NK-92 treated with Interleukin-12 subunit alpha and Interleukin-12 subunit beta, amount 100 ng/mL, for 24 hours (cell line): ENCODE data around the gene P2RX5.
"Not testable (repeated sequence)": the region's sequence is repeated elsewhere in the genome, so short reads cannot be mapped to it uniquely, and the experiment has no call there.

Experiments used
- DNase-seq: peaks from one replicate; lab custom pipeline; 2025; lab: John Stamatoyannopoulos, UW

The P2RX5 gene

DNA sequence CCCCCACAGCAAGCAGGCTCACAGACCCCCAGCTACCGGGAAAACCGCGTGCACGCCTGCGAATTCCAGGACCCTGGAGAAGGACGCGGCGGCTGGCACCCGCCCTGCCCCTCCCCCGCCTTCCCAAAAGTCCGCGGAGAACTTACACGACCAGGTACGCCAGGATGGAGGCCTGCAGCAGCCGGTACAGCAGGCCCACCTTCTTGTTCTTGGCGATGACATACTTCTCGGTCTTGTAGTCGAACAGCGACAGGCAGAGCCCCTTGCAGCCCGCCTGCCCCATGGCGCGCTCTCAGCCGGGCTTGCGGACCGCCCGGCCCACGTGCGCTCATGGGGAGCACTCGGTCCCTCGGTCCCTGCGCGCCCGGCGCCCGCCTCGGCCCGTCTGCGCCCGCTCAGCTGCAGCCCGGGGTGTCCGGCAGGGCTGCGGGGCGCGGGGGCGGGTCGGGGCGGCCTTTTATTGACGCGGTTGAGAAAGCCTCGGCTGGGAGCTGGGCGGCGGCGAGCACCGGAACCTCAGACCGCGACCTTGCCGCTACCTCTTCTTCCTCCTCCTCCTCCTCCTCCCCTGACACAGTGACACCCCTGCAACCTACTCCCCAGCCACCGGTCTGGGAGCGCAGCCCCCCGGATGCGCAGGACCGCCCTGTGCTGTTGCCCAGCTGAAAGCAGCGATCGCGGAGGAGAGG lies at the start of gene P2RX5:
P2RX5 (minus strand) TSS at position 433 of the 689 bp plus-strand sequence; CDS start at position 283, 150 bp downstream.
- DNase-seq = peak; percentile 63

GRCh38 chr17:3745071-3745470 lies 49.1 kb upstream of the P2RX5 start:
- DNase-seq = no peak

GRCh38 chr17:3744014-3744413 lies 48.1 kb upstream of the P2RX5 start:
- DNase-seq = no peak

DNA sequence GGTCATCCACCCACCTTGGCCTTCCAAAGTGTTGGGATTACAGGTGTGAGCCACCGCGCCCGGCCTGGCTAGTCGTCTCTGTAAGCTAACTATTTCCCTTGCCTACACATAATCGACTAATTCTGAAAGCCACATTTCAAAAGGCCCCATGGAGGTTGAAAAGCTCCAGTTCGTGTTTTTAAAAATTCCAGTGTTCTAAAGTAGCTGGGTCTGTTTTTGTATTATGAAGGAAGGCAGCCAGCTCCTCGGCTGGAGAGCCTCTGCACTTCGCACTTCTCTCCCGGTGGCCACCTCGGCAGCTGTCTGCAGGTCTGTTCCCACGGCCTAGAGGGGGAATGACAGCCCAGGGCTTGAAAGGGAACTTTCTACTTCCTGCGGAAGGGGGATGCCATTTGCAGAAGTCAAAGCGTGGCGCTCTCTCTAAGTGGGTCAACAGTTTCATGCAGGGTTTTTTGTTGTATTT lies 44.7 kb upstream of the P2RX5 start:
- no peak for DNase-seq

GRCh38 chr17:3739422-3740124 lies 43.6 kb upstream of the P2RX5 start:
- no peak for DNase-seq

DNA sequence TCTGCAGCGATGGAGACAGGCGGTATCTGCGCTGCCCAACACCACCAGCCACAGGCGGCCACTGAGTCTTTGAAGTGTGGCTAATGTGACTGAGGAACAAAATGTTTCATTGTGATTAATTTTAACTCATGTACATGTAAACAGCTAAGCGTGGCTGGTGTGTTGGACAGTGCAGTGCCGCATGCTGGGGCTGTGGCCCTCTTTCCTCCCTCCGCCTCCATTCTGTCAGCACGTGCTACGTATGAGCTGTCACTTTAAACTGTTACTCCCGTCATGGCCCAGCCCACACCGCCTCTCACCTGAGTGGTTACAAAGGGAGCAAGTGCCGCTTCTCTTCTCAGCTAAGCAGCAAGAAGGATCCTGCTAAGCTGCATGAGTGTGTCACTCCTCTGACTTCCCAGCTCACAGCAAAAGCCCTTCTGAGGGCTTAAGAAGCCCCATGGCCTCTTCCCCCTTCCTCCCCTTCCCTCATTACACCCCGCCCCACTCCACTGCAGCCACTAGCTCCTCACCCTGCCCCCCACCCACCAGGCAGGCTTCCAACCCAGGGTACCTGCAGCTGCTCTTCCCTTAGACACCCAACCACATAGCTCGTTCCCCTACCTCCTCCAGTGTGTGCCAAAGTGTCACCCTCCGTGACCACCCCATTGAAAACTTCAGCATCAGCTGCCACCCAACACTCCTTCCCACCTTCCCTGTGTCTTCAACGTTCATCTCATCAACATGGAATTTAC lies 42.8 kb upstream of the P2RX5 start:
- no peak for DNase-seq

- DNase-seq = no peak
Observed at GRCh38 chr17:3735515-3735914, 39.6 kb upstream of the P2RX5 start.

GRCh38 chr17:3734911-3735276 lies 38.9 kb upstream of the P2RX5 start:
- DNase-seq = not testable (repeated sequence)

DNA sequence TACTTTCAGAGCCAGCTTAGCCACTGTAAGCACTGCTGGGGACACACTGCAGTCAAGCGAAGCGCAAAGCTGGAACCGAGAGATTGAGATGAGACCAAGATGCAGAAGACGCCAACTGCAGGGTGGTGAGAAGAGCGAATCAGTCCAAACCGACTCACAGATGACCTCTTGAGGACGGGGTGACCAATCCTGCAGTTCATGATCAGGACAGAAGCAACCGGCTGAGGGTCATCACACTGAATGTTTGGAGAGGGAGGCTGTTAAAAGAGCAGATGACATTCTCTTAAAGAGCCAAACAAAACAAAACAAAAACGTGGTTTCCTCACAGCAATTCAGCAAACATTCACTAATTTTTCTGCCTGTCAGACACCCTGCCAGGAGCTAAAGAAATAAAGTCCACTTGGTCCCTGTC lies 36.3 kb upstream of the P2RX5 start:
- DNase-seq = no peak

- no peak for DNase-seq
Observed at GRCh38 chr17:3730881-3731429, 35.0 kb upstream of the P2RX5 start.

DNA sequence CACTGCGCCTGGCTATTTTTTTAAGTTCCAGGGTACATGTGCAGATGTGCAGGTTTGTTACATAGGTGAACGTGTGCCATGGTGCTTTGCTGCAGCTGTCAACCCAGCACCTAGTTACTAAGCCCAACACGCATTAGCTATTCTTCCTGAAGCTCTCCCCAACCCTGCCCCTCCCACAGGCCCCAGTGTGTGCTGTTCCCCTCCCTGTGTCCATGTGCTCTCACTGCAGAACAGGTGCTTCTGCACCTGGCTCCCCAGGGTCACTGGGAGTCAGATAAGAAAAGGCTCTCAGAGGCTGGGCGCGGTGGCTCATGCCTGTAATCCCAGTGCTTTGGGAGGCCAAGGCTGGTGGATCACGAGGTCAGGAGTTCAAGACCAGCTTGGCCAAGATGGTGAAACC lies 33.9 kb upstream of the P2RX5 start:
- no peak for DNase-seq

DNA sequence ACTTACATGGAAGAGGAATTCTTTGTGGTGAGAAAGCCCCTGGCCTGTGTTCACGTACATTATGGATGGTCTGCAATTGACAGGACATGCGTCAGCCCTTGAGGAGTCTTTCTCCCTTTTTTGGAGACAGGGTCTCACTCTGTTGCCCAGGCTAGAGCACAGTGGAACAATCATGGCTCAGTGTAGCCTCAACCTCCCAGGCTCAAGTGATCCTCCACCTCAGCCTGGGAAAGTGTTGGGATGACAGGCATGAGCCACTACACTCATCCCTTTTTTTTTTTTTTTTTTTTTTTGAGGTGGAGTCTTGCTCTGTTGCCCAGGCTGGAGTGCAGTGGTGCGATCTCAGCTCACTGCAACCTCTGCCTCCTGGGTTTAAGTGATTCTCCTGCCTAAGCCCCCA lies 32.1 kb upstream of the P2RX5 start:
- not testable (repeated sequence) for DNase-seq

DNA sequence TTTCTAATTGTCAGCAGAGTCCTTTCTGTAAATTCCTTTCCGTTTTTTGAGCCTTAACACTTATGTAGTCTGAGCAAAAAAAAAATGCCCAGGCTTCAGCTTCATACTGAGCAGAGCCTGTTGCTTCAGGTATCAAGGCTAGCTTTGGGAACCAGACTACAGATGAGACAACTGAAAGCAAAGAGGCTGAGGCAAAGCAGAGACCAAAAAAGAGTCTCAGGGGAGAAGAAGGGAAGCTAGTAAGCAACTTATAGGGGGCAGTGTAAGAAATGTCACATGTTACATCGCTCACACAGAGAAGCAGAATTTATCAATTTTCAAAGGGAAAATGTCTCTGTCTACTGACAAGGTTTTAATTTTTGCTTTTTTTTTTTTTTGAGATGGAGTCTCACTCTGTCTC lies 31.1 kb upstream of the P2RX5 start:
- no peak for DNase-seq

- DNase-seq = no peak
Observed at GRCh38 chr17:3724378-3725077, 28.6 kb upstream of the P2RX5 start.

GRCh38 chr17:3723556-3724377 lies 27.8 kb upstream of the P2RX5 start, which contains the start of gene HASPIN:
Gene HASPIN, plus strand, starts transcription at chr17:3723903. Its CDS starts 33 bp downstream, at chr17:3723936.
- DNase-seq = peak; percentile 66

DNA sequence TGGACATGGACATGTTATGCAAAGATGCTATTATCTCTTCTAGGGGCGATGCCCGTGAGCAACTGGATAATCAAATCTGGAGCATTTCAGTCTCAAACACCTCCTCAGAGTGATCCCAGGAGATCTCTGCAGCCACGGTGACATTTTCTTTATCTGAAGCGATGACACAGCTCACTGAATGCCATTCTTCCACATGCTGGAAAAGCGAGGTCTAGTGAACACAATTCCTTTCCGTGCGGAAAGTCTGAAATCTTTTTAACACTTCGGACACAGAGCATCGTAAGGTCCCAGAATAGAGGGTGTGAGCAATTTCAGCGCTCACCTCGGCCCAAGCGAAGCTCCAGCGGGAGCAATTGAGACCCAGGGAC lies 27.2 kb upstream of the P2RX5 start:
- DNase-seq = no peak

DNA sequence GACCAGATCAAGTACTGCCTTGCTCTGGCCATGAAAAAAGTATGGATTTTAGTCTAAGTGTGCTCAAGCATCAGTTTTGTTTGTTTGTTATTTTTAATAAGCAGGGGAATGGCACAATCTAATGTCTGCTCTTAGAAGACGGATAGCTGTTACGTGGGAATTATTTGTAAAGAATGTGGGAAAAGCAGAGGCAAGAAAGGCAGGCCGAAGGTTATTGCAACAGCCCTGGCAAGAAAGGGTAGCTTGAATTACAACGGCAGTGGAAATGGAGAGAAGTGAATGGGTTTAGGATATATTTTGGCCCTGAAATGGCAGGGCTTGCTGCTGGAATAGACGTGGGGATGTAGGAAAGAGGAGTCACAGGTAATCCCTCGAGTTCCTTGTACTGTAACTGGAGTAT lies 26.8 kb upstream of the P2RX5 start:
- DNase-seq = no peak

GRCh38 chr17:3719265-3719664 lies 23.3 kb upstream of the P2RX5 start:
- no peak for DNase-seq

DNA sequence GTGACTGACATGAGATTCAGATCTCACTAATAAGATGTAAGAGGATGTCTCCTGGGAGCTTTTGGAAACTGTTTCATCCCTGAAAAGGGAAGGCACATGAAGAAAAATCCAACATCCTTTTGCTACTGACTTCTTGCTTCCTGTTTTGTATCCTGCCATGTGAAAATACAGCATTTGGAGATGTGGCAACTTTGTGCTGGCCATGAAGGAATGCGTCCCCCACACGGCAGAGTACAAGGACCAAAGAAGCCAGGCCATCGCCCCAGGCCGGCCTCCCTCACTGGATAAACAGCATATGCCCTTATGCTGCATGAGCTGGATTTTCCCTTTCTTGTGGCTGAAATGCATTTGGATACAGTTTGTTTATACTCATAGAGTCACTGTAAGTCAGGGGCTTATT lies 22.2 kb upstream of the P2RX5 start:
- DNase-seq = no peak

DNA sequence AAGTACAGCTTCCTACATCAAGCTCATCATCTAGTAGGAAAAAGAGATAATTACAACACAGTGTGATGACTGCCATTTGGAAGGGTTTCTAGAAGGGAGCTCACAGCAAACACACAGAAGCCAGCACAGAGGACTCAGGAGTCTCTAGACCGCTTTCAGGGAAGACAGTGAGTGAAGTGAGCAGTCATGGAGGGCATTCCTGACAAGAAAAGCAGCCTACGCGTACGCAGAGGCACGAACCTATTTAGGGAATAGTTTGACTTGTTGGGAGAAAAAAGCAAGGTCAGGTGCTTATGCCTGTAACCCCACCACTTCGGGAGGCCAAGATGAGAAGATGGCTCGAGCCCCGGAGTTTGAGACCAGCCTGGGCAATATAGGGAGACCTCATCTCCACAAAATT lies 19.3 kb upstream of the P2RX5 start:
- no peak for DNase-seq

GRCh38 chr17:3712811-3713463 lies 17.0 kb upstream of the P2RX5 start:
- no peak for DNase-seq
